ES-I3 (cell line): ENCODE data around the gene FHL2.

Source experiments
- H3K36me3 ChIP-seq: 2 replicates; pipeline ENCODE4 v1.6.1; 2013; ENCODE audit warnings: mild to moderate bottlenecking, low read length, control low read depth, moderate library complexity; ENCODE audit not compliant: insufficient read depth
- H3K4me1 ChIP-seq: 2 replicates; pipeline ENCODE4 v1.6.1; 2013; ENCODE audit warnings: mild to moderate bottlenecking, control low read depth, low read length; ENCODE audit not compliant: insufficient read depth
- H3K9ac ChIP-seq: 2 replicates; pipeline ENCODE4 v1.6.1; 2013; ENCODE audit warnings: low read depth, mild to moderate bottlenecking, low read length, moderate library complexity
- H3K9me3 ChIP-seq: 2 replicates; pipeline ENCODE4 v1.6.1; 2013; ENCODE audit warnings: mild to moderate bottlenecking, low read length, moderate library complexity; ENCODE audit not compliant: control insufficient read depth, insufficient read depth

FHL2 gene

DNA sequence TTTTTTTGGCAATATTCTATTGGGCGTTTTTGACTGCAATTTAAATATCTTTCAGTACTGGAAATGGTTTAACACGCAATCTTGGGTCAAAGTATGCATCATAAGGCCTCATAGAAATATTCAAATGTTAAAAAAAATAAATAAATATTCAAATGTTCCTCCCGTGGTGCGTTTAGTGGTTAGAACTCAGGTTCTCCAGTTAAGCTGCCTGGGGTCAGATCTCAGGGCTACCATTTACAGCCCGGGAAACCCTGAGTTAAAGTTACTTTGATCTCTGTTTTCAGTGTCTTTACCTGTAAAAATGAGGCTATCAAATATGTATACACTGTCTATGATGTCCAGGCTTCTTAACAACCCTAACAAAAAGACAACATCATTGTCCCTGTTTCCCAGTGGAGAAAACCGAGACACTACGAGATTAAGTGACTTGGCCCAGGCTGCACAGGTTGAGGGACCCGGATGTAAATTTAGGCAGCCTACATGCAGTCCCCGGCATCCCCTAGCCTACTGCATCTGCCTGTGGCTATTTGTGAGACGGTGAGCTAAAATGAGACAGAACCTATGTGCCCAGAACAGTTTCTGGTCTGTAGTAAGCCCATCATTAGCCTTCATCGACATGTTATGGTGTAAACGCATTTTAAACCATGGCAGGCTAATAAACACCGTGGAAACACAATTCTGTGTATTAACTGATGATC is 1.7 kb downstream of the FHL2 start:
- peak overlapping the region; percentile 26; the same call in 1 of the 2 replicates for H3K9ac ChIP-seq
- H3K36me3 ChIP-seq, result no peaks in the 10 kb centered on the region
- no peaks in the 10 kb centered on the region for H3K9me3 ChIP-seq
- peaks cover 18% of the 10 kb centered on the region; the same call in 1 of the 2 replicates for H3K4me1 ChIP-seq

DNA sequence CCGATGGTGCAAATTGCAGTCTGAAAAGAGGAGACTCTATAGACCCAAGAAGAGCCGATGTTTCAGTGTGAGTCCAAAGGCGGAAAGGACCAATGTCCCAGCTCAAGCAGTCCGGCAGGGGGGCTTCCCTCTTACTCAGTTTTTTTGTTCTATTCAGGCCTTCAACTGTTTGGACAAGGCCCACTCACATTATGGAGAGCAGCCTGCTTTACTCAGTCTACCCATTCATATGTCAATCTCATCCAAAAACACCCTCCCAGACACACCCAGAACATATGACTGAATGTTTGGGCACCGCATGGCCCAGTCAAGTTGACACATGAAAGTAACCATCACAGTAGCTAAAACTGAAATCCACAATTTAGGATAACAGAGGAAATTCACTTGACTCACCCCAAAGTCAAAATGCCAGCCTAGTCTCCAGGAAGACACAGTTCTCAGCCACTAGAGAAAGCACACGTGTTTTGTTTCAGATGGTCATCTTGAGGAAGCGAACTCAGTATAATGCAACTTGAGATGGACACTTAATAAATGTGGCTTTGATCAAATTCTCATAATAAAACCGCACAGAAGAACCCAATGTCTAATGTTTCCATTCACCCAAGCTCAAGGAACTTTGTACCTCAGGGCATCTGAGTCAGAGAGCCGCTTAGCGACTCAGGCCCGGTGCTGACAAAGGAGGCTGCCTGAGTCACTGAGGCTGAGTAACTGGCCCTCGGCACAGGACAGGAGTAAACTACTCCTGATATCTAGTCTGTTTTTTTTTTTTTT is 2.4 kb downstream of the FHL2 start:
- Histone ChIP-seq H3K4me1 (peaks cover 18% of the 10 kb centered on the region; the same call in 1 of the 2 replicates), H3K9ac (no peak overlapping the region; the same call in 1 of the 2 replicates), H3K9me3 (no peaks in the 10 kb centered on the region), H3K36me3 (no peaks in the 10 kb centered on the region)

DNA sequence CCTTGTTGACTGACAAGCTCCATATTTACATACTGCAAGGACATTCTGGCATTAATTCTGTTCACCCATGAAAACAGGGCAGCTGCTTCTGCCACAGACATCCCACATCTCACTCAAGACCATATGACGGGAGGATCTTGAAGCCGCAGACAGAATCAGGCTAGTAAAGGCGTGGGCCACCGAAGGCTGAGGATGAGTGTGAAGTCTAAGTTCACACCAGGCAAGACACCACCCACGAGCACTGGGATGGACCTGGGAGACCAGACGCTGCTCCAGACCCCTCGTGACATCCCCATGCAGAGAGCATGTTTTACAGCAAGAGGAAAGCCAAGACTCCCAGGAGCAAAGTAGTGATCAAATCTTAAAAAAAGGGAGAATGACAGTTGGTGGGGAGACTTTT is 3.2 kb downstream of the FHL2 start:
- Histone ChIP-seq H3K4me1 (peaks cover 18% of the 10 kb centered on the region; the same call in 1 of the 2 replicates), H3K36me3 (no peaks in the 10 kb centered on the region), H3K9ac (no peak overlapping the region), H3K9me3 (no peaks in the 10 kb centered on the region)

DNA sequence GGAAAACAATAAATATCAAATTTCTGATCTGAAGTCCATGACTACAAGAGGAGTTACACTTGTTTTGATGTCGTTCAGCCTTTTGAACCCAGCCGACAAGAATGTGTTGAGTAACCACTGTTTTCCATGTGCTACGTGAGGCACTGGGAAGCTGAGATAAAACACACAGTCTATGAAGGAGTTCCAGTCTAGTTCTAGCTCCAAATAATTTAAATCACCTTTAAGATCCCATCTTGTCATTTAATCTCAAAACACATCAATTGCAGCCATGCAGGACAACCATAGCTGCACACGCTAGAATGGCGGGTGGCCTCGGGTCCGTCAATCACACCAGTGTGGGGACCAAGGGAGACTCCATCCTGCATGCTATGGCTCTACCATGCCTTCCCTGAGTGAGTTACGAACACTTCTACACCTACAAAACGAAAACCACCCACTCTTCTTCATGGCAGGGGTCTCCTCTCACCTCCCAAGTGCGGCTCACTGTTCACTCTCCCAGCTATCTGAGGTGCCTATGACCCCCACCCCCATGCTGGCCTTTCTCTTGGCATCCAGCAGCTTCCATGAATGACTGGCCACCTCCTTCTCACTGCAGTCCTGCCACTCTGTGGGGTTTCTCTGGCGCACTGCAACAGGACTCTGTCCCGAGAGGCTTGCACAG is 3.8 kb downstream of the FHL2 start:
- Histone ChIP-seq H3K9ac (no peak overlapping the region), H3K36me3 (no peaks in the 10 kb centered on the region; the same call in 1 of the 2 replicates), H3K4me1 (peaks cover 18% of the 10 kb centered on the region; the same call in 1 of the 2 replicates), H3K9me3 (no peaks in the 10 kb centered on the region)

DNA sequence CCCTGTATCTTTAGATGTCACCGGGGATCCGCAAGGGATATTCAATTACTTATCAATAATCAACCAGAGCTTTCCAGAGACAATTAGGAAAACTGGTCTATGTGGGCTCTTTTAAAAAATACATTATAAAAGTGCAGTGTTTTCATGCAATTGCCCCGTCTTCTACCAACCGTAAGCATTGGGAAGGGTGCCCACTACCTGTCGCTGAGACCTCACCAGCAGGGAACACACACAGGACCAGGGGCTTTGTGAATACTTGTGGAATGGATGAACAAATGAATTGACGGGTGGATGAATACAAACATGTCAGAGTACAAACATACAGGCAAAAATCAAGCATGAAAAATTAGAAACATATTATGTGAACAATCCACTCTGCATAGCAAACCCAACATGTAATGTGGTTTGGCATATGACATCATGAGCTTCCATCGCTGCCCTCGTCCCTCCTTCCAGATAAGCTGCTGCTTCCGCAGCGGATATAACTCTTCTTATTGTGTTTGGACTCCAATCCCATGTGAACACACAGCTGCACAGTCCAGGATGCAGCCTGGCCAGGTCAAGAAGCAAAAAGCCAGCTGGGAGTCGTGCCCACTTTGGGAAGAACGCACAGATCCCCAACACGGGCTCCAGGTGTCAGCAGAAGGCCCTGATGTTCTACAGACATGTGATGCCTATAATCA is 5.3 kb downstream of the FHL2 start:
- no peaks in the 10 kb centered on the region for H3K9me3 ChIP-seq
- H3K9ac ChIP-seq, result no peak overlapping the region
- peaks cover 7% of the 10 kb centered on the region; the same call in 1 of the 2 replicates for H3K36me3 ChIP-seq
- H3K4me1 ChIP-seq, result peaks cover 18% of the 10 kb centered on the region; the same call in 1 of the 2 replicates

DNA sequence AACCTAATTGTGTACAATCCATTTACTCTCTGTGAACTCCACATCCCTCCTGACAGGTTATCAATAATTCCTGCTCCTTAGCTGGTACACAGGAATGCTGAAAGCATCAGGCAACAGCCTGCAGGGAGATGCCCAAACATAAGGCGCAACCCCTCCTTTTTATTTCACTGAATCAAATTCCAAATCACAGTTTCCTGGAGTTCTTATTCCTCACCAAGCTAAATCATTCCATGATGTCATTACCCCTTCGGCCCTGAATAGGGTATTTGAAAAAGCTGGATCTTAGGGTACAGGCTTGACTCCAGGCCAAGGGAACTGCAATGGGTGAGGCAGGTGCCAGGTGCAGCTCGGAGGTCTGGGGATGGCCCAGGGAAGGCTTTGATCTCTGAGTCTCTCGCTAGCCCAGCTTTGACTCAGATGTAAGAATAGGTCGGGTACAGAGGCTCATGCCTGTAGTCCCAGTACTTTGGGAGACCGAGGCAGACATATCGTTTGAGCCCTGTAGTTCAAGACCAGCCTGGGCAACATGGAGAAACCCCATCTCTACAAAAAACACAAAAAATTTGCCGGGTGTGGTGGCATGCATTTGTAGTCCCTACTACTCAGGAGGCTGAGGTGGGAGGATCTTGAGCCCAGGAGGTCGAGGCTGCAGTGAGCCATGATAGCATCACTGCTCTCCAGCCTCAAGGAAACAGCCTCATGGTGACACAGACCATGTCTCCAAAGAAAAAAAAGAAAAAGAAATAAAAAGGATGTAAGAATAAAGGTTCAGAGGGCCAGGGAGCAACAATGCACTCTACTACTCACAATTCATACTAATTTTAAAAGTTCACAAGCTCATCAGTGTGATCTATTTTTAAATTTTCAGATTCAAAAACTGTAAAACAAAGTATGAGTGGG is 6.8 kb downstream of the FHL2 start:
- peaks cover 7% of the 10 kb centered on the region; the same call in 1 of the 2 replicates for H3K36me3 ChIP-seq
- no peak overlapping the region for H3K9ac ChIP-seq
- H3K4me1 ChIP-seq, result peaks cover 12% of the 10 kb centered on the region; the same call in 1 of the 2 replicates
- H3K9me3 ChIP-seq, result no peaks in the 10 kb centered on the region

DNA sequence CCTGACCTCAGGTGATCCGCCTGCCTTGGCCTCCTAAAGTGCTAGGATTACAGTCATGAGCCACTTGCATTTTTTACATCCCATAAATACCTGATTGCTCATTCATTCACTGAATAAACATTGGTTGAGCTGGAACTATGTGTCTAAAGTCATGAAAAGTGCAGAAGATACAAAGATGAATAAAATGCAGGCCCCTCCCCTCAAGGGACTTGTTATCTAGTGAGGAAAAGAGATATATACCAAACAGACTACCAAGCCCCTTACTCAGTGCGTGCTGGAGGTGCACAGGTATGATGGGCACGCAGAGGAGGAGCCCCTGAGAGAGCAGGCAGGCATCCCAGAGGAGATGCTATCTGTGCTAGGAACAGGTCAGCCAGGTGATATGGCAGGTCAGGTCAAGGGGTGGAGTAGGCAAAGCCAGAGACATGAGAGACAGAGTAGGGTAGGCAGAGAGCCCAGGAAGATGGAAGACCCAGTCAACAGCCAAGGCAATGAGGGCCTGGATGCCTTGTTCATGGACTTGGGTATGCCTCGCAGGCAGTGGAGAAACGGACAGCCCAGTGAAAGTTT is 7.7 kb downstream of the FHL2 start:
- Histone ChIP-seq H3K4me1 (peaks cover 5% of the 10 kb centered on the region; the same call in 1 of the 2 replicates), H3K9me3 (no peaks in the 10 kb centered on the region), H3K36me3 (peaks cover 7% of the 10 kb centered on the region), H3K9ac (no peak overlapping the region)

DNA sequence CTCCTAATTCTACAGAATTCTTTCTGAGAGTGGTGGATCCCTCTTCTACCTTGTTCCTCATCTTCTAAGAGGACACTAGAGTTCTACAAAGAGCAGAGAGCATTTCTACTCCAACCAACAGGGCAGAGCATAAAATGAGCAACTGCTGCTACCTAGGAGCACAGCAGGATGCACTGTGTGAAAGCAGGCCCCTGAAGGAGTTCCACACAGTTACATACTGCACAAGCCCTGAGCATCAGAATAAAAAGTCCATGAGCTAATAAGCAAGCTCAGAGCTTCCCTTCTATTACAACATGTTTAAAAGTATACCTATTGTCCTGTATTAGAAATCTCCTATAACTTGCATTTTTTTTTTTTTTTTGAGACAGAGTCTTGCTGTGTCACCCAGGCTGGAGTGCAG is 8.4 kb downstream of the FHL2 start:
- Histone ChIP-seq H3K9ac (no peak overlapping the region), H3K9me3 (no peaks in the 10 kb centered on the region), H3K36me3 (peaks cover 10% of the 10 kb centered on the region), H3K4me1 (no peaks in the 10 kb centered on the region)

DNA sequence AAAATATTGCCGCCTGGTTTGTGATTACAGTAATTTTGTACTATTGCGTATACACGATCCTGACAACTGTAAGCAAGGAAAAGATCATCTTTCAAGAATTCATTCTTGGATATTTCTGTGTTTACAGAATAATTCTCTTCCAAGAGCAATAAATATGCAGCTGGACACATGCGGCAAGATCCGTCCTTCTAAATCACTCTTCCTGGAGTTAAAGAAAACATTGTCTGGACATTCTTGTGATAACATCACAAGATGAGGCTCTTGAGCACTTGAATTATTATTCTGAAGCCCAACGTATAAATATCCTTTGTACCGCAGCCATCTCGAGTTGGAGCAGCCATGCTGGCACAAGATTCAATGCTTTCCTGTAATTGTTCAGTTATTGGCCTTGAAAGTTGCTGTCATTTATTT is 9.9 kb downstream of the FHL2 start:
- Histone ChIP-seq H3K4me1 (no peaks in the 10 kb centered on the region), H3K36me3 (peaks cover 21% of the 10 kb centered on the region), H3K9me3 (no peaks in the 10 kb centered on the region), H3K9ac (no peak overlapping the region)

DNA sequence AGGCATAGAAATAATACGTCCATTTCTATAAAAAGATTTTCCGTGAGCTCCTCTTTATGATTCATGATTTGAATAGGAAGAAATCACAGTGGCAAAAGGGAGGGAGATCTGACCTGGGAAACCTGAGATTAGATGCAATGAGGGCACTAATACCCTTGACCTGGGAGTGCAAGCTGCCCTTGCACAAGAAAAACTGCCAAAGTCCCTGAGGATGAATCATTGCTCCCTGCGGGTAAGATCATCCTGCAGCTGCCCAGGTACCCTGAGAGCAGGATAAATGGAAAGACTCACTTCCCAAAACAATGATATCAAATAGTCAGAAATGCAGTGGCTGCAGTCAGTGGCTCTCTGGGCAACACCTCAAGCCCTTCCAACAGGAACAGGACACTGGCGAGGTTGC is 11.6 kb downstream of the FHL2 start:
- H3K36me3 ChIP-seq, result peaks cover 21% of the 10 kb centered on the region
- H3K4me1 ChIP-seq, result no peaks in the 10 kb centered on the region
- H3K9me3 ChIP-seq, result no peaks in the 10 kb centered on the region
- no peak overlapping the region for H3K9ac ChIP-seq

DNA sequence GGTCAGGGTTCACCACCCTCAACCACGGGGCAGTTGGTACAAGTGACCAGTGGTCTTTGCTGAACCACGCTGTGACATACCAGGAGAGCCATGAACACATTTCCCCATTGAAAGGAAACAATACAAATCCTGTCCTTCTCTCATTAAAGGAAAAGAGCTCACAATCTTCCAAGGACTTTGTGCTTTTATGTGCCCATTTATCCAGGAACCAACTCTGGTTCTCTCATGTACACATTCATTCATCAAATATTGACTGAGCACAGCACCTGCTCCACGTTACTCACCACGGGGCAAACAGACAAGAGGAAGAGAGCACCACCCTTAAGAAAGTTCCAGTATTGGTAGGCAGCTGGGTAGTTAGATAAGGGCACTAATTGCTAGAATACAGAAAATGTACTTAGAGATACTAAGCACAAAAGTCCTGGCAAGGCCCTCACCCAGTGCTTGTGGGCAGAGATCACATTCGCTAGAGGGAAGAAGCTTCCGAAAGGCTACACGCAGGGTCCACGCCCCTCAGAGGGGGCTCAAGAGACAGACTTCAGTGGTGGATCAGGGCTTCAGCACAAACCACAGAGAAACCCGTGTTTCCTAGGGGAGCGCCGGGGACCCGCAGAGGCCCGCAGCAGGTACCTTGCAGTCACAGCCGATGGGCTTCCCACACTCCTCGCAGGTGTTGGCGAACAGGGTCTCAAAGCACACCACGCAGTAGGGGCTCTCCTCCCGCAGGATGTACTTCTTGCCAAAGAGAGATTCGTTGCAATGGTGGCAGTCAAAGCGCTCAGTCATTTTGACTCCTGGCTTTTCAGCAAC is 12.9 kb downstream of the FHL2 start:
- peaks cover 23% of the 10 kb centered on the region for H3K36me3 ChIP-seq
- H3K4me1 ChIP-seq, result no peaks in the 10 kb centered on the region
- no peak overlapping the region for H3K9ac ChIP-seq
- no peaks in the 10 kb centered on the region for H3K9me3 ChIP-seq

DNA sequence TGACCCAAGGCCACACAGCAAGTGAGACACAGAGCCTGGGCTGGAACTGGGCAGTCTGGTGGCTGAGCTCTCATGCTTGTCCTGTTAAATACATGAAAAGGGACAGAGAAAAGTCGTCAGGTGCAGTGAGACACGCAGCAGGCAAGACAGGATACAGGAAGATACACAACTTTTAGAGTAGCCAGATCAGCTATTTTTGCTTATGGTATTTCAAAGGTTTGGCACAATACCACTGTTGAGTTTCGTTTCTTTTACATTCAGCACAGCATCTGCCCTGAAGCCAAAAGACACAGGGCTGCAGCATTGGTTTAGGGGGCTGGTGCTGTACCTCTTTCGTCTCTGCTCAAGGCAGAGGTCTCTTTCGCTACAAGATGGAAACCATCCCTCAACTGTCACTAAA is 14.0 kb downstream of the FHL2 start:
- H3K4me1 ChIP-seq, result no peaks in the 10 kb centered on the region
- no peak overlapping the region for H3K9ac ChIP-seq
- H3K36me3 ChIP-seq, result peaks cover 23% of the 10 kb centered on the region
- no peaks in the 10 kb centered on the region for H3K9me3 ChIP-seq
